Stimulated activated CD4-positive, alpha-beta T cell treated with anti-CD3 and anti-CD28 coated beads, Interleukin-4, amount 100 ng/mL, for 48 hours (primary cell): ENCODE measurements around the gene CHAF1B.
"Not testable (repeated sequence)": the region's sequence is repeated elsewhere in the genome, so short reads cannot be mapped to it uniquely, and the experiment has no call there.

Experiments used
- DNase-seq, 2 donors: peaks; one replicate each; pipeline ENCODE4 v3.0.0-alpha.2; 2020; ENCODE audit warnings: low read depth in 2 of 2

The CHAF1B gene

DNA sequence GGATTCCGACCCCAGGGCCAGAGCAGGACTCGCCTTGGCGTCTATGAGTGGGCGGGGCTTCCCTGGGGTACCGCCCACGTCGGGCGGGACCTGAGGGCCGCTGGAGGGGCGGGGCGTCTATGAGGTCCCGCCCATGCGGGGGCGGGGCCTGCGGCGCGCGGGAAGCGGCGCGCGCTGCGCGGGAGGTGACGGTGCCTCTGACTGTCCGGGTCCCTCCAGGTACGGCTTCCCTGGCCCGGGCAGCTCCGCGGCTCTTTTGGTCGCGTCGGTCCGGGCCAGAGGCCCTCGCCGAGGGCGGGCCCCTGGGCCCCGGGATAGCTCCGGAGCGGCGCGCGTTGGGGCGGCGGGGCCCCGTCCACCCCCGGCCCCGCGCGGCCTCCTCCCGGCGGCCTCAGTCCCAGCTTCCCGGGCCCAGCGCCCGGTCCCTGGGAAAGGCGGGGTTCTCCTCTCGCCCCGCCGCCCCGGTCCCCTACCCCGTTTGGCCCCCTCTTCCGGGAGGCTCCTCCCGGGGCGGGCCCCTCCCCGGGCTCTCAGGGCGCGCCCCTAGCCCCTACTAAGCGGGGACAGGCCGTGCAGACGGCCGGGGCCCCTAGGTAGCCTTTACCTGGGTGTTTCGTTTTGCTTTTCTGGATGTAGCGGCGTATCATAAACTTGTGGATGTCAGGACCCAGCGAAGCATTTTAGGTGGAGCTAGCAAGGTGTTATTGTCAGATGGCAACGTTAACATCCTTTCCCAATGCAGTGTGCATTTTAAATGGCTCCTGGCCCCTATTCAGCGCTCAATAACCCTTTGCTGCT is at the start of gene CHAF1B:
TSS of gene CHAF1B (plus strand) at position 160 of the 798 bp plus-strand sequence. CDS start 745 bp downstream, outside the sequence.
- DNase-seq = peak; percentile 71 to 81

DNA sequence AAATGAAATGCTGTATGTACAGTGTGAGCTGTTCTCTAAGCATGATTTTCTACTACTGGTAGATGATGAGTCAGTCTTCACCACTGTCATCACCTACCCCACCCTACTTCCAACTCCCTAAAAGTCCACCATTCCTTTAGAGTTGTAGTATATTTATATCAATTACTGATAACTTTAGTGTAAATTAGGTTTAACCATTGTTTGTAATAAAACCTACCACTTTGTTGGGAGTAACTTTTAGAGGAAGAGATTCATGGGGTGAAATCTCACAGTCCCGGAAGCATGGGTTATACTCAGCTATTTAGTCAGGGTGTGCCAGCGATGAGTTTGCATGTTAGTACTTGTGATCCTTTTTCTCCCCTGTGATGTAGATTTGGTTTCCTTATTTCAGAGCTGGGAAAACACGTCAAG is 48.1 kb upstream of the CHAF1B start:
- no peak for DNase-seq

DNA sequence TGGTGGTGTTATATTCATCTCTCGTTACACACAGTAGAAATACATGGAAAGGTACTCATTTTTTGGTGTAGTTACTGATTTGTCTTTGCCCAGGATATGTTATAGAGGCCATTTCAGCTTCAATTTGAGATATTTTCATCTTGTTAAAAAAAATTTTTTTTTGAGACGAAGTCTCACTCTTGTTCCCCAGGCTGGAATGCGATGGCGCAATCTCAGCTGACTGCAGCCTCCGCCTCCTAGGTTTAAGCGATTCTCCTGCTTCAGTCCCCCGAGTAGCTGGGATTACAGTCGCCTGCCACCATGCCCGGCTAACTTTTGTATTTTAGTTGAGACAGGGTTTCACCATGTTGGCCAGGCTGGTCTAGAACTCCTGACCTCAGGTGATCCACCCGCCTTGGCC is 46.2 kb upstream of the CHAF1B start:
- DNase-seq = no peak

DNA sequence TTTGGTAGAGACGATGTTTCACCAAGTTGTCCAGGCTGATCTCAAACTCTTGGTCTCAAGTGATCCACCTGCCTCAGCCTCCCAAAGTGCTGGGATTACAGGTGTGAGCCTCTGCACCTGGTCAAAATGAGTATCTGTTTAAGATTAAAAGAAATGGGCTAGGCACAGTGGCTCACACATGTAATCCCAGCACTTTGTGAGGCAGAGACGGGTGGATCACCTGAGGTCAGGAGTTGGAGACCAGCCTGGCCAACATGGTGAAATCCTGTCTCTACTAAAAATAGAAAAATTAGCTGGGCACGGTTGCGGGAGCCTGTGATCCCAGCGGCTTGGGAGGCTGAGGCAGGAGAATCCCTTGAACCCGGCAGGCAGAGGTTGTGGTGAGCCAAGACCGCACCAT is 42.6 kb upstream of the CHAF1B start:
- not testable (repeated sequence) for DNase-seq

- no peak for DNase-seq
These were observed 40.3 kb upstream of the CHAF1B start for GRCh38 chr21:36344931-36345330.

GRCh38 chr21:36347278-36347961 is 37.8 kb upstream of the CHAF1B start:
- DNase-seq = no peak

- DNase-seq = no peak
These were observed 37.2 kb upstream of the CHAF1B start for GRCh38 chr21:36347962-36348328.

DNA sequence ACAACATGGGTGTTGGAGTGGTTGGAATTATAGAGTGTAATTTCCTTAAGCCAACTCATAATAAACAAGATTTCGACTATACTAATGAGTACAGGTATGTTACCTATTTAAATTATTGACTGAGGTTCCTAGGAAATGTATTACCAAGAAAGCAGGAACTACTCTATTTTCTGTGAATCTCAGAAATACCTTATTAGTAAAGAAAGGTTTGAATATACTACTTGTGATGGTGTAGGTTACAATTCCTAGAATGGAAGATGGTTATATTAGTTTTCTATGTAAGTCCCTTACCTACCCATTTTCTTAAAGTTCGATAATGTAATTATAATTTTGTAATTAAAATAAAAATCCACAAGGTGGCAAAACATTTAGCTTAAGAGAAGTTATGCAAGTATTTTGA is 35.9 kb upstream of the CHAF1B start:
- DNase-seq = no peak

- DNase-seq = no peak
These were observed 34.8 kb upstream of the CHAF1B start for GRCh38 chr21:36350282-36350910.

DNA sequence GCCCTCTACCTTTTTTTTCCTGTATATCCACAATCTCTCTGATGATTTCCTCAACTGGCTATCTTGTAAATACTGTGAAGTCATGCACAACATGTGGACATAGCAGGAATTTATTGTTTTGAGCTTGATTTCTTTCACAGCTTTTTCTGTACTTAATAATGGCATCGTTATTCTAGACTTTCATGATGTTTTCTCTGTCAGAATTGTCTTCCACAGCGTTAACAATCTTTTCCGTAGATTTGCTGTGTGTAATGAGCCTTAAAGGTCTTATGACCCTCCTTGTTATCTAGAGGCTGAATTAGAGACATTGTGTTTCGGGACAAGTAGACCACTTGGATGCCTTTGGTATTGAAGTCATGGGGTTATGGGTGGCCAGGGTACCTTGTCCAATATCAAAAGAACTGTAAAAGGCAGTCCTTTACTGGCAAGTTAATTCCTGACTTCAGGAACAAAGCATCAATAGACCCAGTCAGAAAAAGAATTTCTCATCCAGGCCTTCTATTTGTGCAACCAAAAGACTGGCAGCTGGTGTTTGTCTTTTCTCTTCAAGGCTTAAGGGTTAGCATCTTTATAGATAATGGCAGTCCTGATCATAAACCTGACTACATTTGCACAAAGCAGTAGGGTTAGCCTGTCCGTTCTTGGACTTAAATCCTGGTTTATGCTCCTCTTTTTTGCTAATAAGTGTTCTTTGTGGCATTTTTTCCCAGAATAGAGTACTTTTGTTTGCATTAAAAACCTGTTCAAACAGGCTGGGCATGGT is 30.1 kb upstream of the CHAF1B start:
- no peak for DNase-seq

- DNase-seq = no peak
These were observed 29.3 kb upstream of the CHAF1B start for GRCh38 chr21:36355868-36356267.

DNA sequence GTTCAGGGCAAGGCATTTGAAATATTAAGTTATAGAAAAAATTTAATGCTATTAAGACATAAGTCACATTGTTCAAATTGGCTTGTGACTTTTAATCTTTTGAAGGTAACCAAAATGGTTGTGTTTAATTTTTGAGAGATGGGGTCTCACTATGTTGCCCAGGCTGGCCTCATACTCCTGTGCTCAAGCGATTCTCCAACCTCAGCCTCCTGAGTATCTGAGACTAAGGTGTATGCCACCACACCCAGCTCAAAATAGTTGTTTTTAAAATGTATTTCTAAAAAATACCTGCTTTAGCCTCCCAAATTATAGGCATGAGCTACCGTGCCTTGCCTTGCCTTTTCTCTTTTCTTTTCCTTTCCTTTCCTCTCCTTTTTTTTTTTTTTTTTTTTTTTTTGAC is 26.0 kb upstream of the CHAF1B start:
- no peak for DNase-seq

DNA sequence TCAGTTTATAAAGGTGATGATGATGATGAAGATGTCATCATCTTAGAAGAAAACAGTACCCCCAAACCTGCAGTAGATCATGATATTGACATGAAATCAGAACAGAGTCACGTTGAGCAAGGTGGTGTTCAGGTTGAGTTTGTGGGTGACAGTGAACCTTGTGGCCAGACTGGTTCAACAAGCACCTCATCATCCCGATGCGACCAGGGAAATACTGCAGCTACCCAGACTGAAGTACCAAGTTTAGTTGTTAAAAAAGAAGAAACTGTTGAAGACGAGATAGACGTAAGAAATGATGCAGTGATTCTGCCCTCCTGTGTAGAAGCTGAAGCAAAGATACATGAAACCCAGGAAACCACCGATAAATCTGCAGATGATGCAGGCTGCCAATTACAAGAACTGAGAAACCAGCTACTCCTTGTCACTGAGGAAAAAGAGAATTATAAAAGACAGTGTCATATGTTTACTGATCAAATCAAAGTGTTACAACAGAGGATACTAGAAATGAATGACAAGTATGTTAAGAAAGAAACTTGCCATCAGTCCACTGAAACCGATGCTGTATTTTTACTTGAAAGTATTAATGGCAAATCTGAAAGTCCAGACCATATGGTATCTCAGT is 16.0 kb upstream of the CHAF1B start:
- no peak for DNase-seq

GRCh38 chr21:36375994-36376393 is 9.2 kb upstream of the CHAF1B start:
- DNase-seq = no peak

- DNase-seq = no peak
These were observed 7.8 kb upstream of the CHAF1B start for GRCh38 chr21:36377391-36377842.

GRCh38 chr21:36379251-36379650 is 5.9 kb upstream of the CHAF1B start:
- DNase-seq = no peak

DNA sequence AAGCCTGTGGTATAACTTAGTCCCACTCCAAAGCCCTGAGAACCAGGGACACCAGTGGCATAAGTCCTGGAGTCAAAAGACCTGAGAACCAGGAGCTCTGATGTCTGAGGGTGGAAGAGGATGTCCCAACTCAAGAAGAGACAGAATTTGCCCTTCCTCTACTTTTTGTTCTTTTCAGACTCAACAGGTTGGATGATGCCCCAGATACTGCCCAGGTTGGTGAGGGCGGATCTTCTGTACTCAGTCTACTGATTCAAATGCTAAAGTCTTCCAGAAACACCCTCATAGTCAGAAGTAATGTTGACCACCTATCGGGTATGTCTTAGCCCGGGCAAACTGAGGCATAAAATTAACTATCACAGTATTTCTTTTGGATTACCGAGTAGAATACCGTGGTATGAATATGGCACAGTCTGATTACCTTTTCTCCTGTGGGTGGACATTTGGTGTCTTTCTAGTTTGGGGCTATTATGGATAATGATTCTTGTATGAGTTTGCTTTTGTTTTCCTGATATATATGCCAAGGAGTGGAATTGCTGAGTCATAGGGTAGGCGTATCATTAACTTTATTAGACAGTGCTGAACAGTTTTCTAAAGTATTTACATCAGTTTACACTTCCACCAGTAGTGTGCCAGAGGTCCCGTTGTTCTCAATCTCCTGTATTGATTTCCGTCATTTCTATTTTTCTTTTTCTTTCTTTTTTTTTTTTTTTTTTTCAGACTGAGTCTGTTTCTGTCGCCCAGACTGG is 3.2 kb upstream of the CHAF1B start:
- DNase-seq = no peak

- not testable (repeated sequence) for DNase-seq
These were observed 2.5 kb upstream of the CHAF1B start for GRCh38 chr21:36382722-36383121.

- no peak for DNase-seq
These were observed 333 bp upstream of the CHAF1B start for GRCh38 chr21:36384885-36385232.

- no peak for DNase-seq
These were observed 945 bp downstream of the CHAF1B start for GRCh38 chr21:36386031-36386642.
